ENCODE results near the gene IFT22.
"Not testable (repeated sequence)": the region's sequence is repeated elsewhere in the genome, so short reads cannot be mapped to it uniquely, and the experiment has no call there.

Gene IFT22

DNA sequence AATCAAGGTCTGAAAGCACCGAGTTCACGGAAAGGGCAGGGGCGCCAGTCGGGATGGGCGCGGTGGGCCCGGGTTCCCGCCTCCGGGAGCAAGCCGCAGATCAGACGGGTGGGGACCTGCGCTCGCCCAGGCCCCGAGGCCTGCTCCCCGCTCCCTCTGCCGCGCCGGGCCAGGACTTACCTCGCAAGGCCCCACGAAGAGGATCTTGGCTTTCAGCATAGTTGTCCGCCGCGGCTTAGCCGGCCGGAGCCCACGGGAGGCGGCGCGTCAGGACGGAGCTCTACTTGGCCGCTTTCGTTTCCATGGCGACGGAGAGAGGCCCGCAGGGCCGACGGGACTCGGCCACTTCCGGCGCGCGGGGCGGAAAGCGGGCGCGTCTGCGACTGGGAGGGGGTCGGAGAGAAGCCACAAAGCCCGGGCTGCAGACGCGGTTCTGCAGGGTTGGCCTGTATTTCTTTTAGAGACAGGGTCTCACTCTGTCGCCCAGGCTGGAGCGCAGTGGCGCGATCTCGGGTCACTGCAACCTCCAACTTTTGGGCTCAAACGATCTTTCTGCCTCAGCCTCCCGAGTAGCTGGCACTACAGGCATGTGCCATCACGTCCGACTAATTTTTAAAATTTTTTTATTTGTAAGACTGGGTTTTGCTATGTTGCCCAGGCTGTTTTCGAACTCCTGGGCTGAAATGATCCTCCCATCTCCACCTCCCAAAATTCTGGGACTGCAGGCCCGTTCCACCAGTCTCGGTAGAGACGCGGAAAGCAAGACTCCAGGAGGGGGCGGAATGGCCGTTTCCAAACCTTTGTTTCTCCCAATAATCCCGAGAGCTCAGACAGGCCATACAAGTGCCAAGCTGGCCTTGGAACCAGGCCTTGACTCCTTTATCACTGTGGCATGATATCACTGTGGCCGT lies at the start of gene IFT22:
TSS of gene IFT22 (minus strand) at position 322 of the 911 bp plus-strand sequence. CDS start at position 219, 103 bp downstream.
- peak; percentile 47 to 76 for DNase-seq (ENCODE audit: extremely low read depth in 1 of 2, low read depth in 1 of 2)

DNA sequence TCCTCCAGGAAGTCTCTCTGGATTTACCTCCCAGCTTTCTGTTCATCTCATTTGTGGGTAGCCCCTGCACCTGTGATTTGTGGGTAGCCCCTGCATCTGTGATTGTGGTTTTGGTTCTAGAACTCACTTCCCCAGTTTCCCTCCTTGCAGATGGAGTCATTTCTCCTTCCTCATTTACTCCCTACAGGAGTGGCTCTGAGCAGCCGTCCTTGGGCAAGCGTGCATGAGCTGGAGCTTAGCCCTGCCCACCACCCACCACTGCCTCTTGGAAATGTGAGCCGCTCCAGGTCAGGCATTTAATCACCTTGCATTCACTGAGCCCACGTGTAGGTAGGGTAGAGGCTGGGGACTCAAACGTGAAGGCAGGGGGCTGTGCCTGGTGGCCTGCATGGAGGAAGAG lies 49.2 kb upstream of the IFT22 start:
- no peak for DNase-seq (ENCODE audit: extremely low read depth in 1 of 2, low read depth in 1 of 2)

DNA sequence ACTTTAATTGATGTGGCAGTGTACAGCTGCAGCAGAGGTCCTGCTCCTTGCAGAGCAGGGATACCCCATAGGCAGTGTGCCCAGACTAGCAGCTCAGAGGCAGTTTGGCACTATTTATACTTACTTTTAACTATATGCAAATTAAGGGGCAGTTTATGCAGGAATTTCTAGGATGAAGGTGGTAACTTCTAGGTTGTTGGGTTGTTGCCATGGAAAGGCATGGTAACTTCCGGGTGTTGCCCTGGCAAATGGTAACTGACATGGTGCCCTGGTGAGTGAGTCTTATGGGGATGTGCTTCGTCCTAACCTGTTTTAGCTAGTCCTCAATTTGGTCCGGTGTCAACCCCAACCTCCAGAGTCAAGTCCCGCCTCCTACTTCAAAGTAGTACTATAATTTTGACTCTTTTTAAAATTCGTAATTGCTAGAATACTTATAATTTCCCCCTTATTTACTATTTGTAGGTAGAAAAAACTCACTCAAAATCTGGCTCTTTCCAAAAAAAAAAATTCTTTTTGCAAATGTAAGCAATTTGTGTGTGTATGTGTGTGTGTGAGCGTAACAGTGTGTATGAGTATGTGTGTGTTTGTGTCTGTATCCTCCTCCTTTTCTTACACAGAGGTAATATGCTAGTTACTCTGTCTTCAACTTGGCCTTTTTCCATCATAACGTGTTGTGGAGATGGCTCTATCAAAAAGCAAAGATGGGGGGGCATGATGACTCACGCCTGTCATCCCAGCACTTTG lies 47.0 kb upstream of the IFT22 start:
- DNase-seq (ENCODE audit: extremely low read depth in 1 of 2, low read depth in 1 of 2): no peak

DNA sequence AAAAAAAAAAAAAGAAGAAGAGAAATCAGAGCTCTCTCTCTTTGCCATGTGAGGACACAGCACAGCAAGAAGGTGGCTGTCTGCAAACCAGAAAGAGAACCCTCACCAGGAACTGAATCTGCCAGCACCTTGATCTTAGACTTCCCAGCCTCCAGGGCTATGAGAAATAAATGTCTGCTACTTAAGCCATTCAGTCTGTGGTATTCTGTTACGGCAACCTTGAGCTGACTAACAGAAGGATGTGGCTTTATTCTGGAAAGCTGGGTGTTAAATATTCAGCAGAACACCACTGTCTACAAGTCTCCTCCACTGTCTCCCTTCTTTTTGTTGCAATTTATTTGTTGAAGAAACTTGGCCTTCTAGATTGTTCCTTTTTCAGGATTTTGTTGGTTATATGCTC lies 46.1 kb upstream of the IFT22 start:
- DNase-seq (ENCODE audit: extremely low read depth in 1 of 2, low read depth in 1 of 2): no peak

- no peak for DNase-seq (ENCODE audit: extremely low read depth in 1 of 2, low read depth in 1 of 2)
Observed at GRCh38 chr7:101365956-101366355, 44.3 kb upstream of the IFT22 start.

DNA sequence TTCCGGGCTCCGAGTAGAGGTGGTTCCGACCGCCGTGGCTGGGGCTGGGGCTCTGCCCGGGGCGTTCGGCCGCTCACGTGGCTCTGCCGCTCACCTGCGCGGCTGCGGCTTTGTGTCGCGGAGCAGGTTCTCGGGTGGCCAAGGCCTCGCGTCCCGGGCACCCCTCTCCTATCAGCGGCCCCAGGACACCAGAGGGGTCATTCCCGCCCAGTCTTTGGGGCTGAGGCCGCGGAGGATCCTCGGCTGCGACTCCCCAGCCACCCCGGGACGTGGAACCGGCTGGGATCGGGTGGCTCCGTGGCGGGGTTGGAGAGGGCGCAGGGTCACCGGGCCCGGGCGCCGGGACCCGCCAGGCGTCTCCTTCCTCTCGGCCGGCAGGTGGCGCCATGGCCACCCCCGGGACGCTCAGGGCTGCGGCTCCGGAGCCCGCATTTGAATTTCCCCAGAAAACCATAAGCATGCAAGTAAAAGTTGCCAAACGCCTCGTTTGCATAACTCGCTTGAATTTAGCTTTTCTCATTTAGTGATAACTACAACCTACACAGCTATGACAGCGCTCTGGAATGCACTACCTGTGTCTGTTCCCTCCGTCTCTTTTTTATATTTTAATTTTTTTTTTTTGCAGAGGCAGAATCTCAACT lies 42.2 kb upstream of the IFT22 start:
- DNase-seq (ENCODE audit: extremely low read depth in 1 of 2, low read depth in 1 of 2): peak in 1 of 2 donors; percentile 57

DNA sequence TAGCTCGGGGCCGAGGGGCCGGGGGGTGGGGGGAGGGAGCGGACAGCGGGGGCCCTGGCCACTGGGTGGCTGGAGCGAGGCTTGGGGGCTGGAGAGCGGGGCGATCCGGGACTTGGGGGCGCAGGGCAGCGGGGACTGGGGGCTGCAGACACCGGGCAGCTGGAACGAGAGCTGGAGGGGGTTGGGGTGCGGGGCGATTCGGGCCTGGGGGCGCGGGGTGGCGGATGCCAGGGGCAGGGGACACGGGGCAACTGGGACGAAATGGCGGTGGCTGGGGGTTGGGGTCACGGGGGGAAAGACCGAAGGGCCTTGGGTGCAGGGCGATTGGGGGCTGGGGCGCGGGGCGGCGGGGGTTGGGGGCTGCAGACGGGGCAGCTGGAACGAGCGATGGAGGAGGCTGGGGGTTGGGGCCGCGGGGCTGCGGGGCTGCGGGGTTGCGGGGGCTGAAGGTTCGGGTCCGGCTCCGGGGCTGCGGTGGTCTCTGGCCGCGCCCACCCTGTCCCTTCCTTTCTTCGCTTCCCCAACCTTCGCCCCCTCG lies 41.7 kb upstream of the IFT22 start:
- DNase-seq (ENCODE audit: extremely low read depth in 1 of 2, low read depth in 1 of 2): no peak

GRCh38 chr7:101362334-101363195 lies 41.0 kb upstream of the IFT22 start, which contains the start of gene COL26A1:
TSS of gene COL26A1 (plus strand) at chr7:101362875. CDS start at chr7:101363033, 158 bp downstream.
- no peak for DNase-seq (ENCODE audit: extremely low read depth in 1 of 2, low read depth in 1 of 2)

DNA sequence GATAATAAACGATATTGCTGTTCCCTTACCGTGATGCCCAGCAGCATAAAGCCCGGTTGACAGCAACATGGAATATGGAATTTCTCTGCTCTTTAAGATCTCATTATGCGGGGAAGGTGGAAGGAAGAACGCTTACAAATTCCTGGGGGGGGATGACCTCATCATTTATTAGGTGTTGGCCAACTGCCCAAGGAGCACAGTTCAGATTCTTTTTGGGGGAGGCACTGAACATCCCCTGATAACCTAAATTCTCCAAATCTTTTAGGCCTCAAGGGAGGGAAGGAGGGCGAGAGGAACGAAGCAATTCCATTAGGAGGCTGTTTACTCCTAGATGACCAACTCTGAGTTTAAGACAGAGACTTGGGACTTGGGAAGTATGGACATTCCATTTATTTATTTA lies 35.8 kb upstream of the IFT22 start:
- no peak for DNase-seq (ENCODE audit: extremely low read depth in 1 of 2, low read depth in 1 of 2)

GRCh38 chr7:101352920-101353308 lies 31.3 kb upstream of the IFT22 start:
- DNase-seq (ENCODE audit: extremely low read depth in 1 of 2, low read depth in 1 of 2): no peak

- DNase-seq (ENCODE audit: extremely low read depth in 1 of 2, low read depth in 1 of 2): not testable (repeated sequence)
Observed at GRCh38 chr7:101349300-101349699, 27.7 kb upstream of the IFT22 start.

- not testable (repeated sequence) for DNase-seq (ENCODE audit: extremely low read depth in 1 of 2, low read depth in 1 of 2)
Observed at GRCh38 chr7:101348456-101349067, 26.9 kb upstream of the IFT22 start.

- no peak for DNase-seq (ENCODE audit: extremely low read depth in 1 of 2, low read depth in 1 of 2)
Observed at GRCh38 chr7:101347477-101347876, 25.9 kb upstream of the IFT22 start.

GRCh38 chr7:101342892-101343291 lies 21.3 kb upstream of the IFT22 start:
- DNase-seq (ENCODE audit: extremely low read depth in 1 of 2, low read depth in 1 of 2): no peak

DNA sequence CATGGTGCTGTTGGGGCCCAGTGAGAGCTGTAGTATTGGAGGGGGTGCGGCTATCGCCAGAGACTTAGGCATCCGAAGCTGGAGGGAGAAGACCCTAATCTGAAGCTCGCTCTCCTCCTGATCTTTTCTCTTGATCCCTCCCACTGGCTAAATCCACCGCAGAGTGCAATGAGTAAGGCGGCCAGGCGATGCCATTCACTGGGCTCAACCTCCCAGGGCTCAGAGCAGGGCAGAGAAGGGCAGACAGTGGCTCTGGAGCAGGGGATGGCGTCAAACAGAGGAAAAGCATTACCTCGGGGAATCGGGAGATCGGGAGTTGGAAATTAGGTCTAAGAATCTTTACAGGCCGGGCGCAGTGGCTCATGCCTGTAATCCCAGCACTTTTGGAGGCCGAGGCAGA lies 18.8 kb upstream of the IFT22 start:
- no peak for DNase-seq (ENCODE audit: extremely low read depth in 1 of 2, low read depth in 1 of 2)

- DNase-seq (ENCODE audit: extremely low read depth in 1 of 2, low read depth in 1 of 2): no peak
Observed at GRCh38 chr7:101333912-101334311, 12.3 kb upstream of the IFT22 start.

DNA sequence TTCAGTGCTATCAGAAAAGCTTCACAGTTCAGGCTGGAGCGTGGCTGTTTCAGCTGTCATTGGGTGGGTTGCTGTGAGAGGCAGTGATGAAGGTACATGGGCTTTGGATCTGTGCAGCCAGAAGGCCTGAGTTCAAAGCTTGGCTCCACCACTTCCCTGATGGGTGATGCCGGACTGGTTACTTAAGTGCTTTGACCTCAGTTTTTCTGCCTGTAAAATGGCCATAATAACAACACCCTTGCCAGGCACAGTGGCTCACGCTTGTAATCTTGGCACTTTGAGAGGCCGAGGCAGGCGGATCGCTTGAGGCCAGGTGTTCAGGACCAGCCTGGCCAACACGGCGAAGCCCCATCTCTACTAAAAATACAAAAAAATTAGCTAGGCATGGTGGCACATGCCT lies 10.4 kb upstream of the IFT22 start:
- DNase-seq (ENCODE audit: extremely low read depth in 1 of 2, low read depth in 1 of 2): no peak

DNA sequence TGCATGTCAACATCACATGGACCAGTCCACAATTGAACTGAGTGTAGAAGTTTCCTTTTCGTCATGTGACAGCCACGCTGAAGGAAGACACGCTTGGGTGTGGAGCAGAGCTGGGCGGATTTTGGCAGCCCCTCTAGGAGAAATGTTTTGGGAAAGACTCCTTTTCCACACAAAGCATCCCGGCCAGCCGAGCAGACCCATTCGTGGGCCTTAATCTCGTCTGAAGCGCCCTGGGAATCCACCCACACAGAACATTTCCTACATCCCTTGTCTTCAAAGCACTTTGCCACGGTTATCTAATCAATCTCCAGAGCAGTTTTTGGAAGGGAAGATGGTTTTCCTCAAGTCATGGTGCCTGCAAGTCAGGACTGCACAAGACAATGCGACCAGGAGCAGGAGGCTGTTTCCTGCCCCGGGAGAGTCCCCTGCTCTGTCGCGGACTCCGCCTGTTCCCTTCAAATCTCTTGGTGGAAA lies 8.4 kb upstream of the IFT22 start:
- DNase-seq (ENCODE audit: extremely low read depth in 1 of 2, low read depth in 1 of 2): no peak

DNA sequence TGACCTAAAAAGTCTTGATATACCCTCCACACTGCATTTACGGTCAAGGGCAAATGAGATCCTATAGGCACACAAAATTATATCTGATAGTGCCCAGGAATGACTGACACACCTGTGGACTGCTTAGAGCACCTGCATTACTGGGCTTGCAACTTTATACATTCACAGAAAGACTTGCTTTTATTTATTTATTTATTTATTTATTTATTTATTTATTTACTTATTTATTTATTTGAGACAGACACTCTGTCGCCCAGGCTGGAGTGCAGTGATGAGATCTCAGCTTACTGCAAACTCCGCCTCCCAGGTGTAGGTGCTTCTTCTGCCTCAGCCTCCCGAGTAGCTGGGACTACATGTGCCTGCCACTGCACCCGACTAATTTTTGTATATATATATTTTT lies 6.5 kb upstream of the IFT22 start:
- no peak for DNase-seq (ENCODE audit: extremely low read depth in 1 of 2, low read depth in 1 of 2)

DNA sequence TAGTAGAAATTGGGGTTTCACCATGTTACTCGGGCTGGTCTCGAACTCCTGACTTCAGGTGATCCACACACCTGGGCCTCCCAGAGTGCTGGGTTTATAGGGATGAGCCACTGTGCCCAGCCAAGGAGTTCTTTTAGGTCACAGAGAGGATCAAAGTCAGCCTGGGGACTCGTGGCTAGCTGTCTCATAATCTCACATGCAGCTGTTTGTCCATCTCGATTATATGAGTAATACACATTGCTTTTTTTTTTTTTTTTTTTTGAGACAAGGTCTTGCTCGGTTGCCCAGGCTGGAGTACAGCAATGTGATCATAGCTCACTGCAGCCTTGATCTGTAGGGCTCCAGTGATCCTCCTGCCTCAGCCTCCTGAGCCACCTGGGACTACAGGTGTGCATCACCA lies 2.2 kb downstream of the IFT22 start:
- DNase-seq (ENCODE audit: extremely low read depth in 1 of 2, low read depth in 1 of 2): no peak
